Muscle layer of colon (tissue), 2 donors: ENCODE results near the gene CANX.

Experiments
- H3K27ac ChIP-seq: one replicate; pipeline ENCODE4 v1.7.0; 2013; ENCODE audit warnings: low read depth, mild to moderate bottlenecking, low read length, moderate library complexity
- H3K27me3 ChIP-seq, 2 donors: one replicate each; pipeline ENCODE4 v1.7.0; 2013; ENCODE audit warnings: low read length in 2 of 2, mild to moderate bottlenecking in 2 of 2; ENCODE audit not compliant: insufficient read depth in 2 of 2, control insufficient read depth in 1 of 2
- H3K36me3 ChIP-seq: one replicate; pipeline ENCODE4 v1.7.0; 2013; ENCODE audit warnings: mild to moderate bottlenecking, low read length; ENCODE audit not compliant: insufficient read depth
- H3K4me1 ChIP-seq: one replicate; pipeline ENCODE4 v1.7.0; 2013; ENCODE audit warnings: mild to moderate bottlenecking, low read length; ENCODE audit not compliant: insufficient read depth
- H3K4me3 ChIP-seq, 2 donors: one replicate each; pipeline ENCODE4 v1.7.0; 2013; ENCODE audit warnings: low read length in 2 of 2, low read depth in 1 of 2, mild to moderate bottlenecking in 1 of 2, moderate library complexity in 1 of 2
- H3K9ac ChIP-seq: one replicate; pipeline ENCODE4 v1.7.0; 2013; ENCODE audit warnings: low read length
- H3K9me3 ChIP-seq: one replicate; pipeline ENCODE4 v1.7.0; 2013; ENCODE audit warnings: mild to moderate bottlenecking, low read length
- donor health status: abdominal sarcoma.
- donor health status: Adenocarcinoma of cecum.

The CANX gene

DNA sequence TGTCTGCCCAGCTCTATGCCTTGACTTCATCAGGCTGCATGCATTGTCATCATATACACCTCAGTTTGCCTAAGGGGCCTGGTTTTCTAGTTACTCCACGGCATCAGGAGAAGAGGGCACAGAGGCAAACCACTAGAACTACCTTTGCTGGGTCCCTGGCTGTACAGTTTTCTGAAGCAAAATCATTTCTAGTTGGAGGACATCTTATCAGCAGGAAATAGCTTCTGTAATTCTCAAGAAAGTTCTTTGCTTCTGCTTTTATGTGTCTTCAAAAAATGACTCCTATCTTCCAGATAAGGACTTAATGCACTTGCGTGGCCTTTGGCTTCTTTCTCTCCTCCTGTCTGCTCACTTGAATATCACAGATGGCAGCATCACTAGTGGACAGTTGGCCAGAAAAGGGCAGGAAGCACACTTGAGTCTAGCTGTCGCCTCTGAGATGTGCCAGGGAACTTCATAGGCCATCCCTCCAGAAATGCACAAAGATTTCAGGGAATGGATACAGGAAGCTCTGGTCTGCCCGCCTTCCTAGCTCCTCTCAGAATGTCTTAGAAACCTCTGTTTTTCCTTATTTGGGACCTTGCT is 72.6 kb downstream of the CANX start:
- H3K4me1 ChIP-seq = peaks cover 10% of the 10 kb centered on the region
- H3K27ac ChIP-seq = no peak overlapping the region
- no peak overlapping the region for H3K9ac ChIP-seq
- H3K27me3 ChIP-seq = no peaks in the 10 kb centered on the region
- no peak overlapping the region for H3K4me3 ChIP-seq
- H3K9me3 ChIP-seq = no peaks in the 10 kb centered on the region
- H3K36me3 ChIP-seq = peaks cover 83% of the 10 kb centered on the region

- Histone ChIP-seq H3K27me3 (no peaks in the 10 kb centered on the region), H3K27ac (no peak overlapping the region), H3K36me3 (peaks cover 83% of the 10 kb centered on the region), H3K4me1 (peaks cover 3% of the 10 kb centered on the region), H3K4me3 (no peak overlapping the region), H3K9me3 (no peaks in the 10 kb centered on the region), H3K9ac (no peak overlapping the region)
Measured at GRCh38 chr5:179772351-179772750, 73.6 kb downstream of the CANX start.

DNA sequence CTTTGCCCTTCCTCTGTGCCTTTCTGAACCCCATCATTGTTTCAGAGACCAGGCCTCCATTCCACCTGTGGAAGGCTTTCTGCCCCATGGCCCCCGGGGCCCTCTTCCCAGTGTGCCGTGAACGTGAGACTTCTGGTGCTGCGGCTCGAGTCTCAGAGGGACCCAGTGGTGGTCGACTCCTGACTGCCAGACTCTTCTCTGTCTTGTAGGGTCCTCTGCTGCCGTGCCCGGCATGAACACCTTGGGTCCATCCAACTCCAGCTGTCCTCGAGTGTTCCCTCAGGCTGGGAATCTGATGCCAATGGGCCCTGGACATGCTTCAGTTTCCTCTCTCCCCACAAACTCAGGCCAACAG is 74.9 kb downstream of the CANX start:
- no peaks in the 10 kb centered on the region for H3K27me3 ChIP-seq
- H3K4me1 ChIP-seq = no peaks in the 10 kb centered on the region
- H3K9me3 ChIP-seq = no peaks in the 10 kb centered on the region
- peaks cover 91% of the 10 kb centered on the region for H3K36me3 ChIP-seq
- no peak overlapping the region for H3K27ac ChIP-seq
- no peak overlapping the region for H3K4me3 ChIP-seq
- H3K9ac ChIP-seq = no peak overlapping the region

DNA sequence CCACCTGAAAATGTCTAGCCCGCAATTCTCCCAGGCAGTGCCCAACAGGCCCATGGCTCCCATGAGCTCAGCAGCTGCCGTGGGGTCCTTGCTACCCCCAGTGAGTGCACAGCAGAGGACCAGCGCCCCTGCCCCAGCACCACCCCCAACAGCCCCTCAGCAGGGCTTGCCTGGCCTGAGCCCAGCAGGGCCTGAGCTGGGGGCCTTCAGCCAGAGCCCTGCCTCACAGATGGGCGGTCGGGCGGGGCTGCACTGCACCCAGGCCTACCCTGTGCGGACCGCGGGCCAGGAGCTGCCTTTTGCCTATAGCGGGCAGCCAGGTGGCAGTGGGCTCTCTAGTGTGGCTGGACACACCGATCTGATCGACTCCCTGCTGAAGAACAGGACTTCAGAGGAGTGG is 75.7 kb downstream of the CANX start:
- Histone ChIP-seq H3K9ac (no peak overlapping the region), H3K27me3 (no peaks in the 10 kb centered on the region), H3K27ac (no peak overlapping the region), H3K4me3 (no peak overlapping the region), H3K4me1 (no peaks in the 10 kb centered on the region), H3K9me3 (no peaks in the 10 kb centered on the region), H3K36me3 (peaks cover 85% of the 10 kb centered on the region)

- Histone ChIP-seq H3K27me3 (no peaks in the 10 kb centered on the region), H3K9ac (no peak overlapping the region), H3K4me3 (no peak overlapping the region), H3K4me1 (no peaks in the 10 kb centered on the region), H3K27ac (no peak overlapping the region), H3K36me3 (peaks cover 72% of the 10 kb centered on the region), H3K9me3 (no peaks in the 10 kb centered on the region)
Measured at GRCh38 chr5:179776411-179776938, 77.7 kb downstream of the CANX start.

DNA sequence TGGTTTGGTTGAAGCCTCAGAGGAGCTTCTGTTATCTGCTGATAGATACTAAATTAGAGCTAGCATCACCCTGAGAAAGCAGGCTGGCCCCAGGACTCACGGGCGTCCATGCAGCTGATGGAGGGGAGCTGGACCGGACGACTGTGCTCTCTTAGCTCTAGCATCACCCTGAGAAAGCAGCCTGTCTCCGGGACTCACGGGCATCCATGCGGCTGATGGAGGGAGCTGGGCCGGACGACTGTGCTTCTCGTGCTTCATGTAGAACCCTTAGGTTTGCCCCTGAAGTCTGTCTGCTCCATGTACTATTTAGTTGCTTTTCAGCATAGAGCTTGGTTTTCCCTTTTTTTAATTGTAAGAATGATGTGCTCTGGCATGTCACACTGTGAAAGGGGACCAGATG is 78.7 kb downstream of the CANX start:
- Histone ChIP-seq H3K27ac (no peak overlapping the region), H3K9me3 (no peaks in the 10 kb centered on the region), H3K36me3 (peaks cover 62% of the 10 kb centered on the region), H3K4me3 (no peak overlapping the region), H3K4me1 (peaks cover 7% of the 10 kb centered on the region), H3K9ac (no peak overlapping the region), H3K27me3 (no peaks in the 10 kb centered on the region)

DNA sequence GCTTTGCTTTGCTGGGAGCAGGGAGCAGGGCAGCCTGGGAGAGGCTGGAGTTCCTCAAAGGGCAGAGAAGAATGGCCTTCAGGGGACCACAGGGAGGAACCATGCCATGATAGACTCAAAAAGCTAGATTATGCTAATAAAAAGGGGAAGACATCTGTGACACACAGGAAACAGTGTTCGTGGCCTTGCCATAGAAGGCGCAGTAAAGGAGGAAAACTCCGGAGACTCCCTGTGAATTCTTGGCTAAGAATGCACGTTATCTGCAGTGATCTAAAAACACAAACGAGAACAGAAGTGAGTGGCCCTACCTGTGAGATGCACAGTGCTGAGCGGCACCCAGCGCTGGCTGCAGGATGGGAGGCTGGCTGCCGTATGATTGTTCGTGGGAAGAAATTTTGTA is 79.1 kb downstream of the CANX start:
- Histone ChIP-seq H3K36me3 (peaks cover 57% of the 10 kb centered on the region), H3K9me3 (no peaks in the 10 kb centered on the region), H3K27me3 (no peaks in the 10 kb centered on the region), H3K9ac (no peak overlapping the region), H3K4me3 (no peak overlapping the region), H3K27ac (no peak overlapping the region), H3K4me1 (peaks cover 7% of the 10 kb centered on the region)

DNA sequence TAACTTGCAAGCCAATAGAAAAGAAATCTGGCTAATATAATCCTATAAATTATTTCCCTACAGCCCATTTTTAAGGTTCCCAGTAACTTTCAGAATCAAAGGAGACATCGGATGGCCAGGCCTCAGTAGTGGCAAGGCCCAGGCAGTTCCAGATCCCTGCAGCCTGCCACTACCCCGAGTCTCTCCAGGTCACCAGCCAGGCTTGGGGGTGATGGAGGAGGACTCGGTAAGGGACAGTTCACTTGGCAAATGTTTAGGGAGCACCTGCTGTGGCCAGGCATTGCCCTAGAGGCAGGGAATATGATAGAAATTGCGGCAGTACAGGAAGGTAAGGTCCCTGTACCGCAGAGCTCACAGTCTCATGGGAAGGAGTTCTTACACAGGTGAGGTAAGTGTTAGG is 79.8 kb downstream of the CANX start:
- Histone ChIP-seq H3K36me3 (peaks cover 50% of the 10 kb centered on the region), H3K9me3 (no peaks in the 10 kb centered on the region), H3K4me1 (peaks cover 7% of the 10 kb centered on the region), H3K27me3 (no peaks in the 10 kb centered on the region), H3K4me3 (no peak overlapping the region), H3K27ac (no peak overlapping the region), H3K9ac (no peak overlapping the region)

GRCh38 chr5:179779826-179780225 is 81.1 kb downstream of the CANX start:
- Histone ChIP-seq H3K4me3 (no peak overlapping the region), H3K9me3 (no peaks in the 10 kb centered on the region), H3K9ac (no peak overlapping the region), H3K27ac (no peak overlapping the region), H3K27me3 (no peaks in the 10 kb centered on the region), H3K4me1 (peaks cover 7% of the 10 kb centered on the region), H3K36me3 (peaks cover 38% of the 10 kb centered on the region)

DNA sequence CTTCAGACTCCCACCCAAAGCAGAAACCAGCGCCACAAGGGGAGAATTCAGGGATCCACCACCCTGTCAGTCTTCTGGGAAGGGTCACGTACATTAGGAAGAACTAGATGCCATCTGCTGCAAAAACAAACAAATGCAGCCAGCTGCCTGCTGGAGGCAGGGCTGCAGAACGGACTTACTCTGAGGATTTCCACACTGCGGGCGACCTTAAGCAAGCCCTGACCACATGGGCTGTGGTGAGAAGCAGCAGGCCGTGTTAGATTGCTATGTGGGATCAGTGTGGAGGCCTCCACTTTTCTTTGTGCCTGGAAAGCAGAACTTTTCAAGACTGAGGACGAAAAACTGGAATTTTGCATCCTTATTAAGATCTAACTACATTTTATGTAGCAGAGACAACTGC is 81.6 kb downstream of the CANX start:
- H3K36me3 ChIP-seq = peaks cover 33% of the 10 kb centered on the region
- H3K4me1 ChIP-seq = peaks cover 7% of the 10 kb centered on the region
- H3K27me3 ChIP-seq = no peaks in the 10 kb centered on the region
- H3K4me3 ChIP-seq = no peak overlapping the region
- H3K9ac ChIP-seq = no peak overlapping the region
- H3K27ac ChIP-seq = no peak overlapping the region
- no peaks in the 10 kb centered on the region for H3K9me3 ChIP-seq
